T-helper 2 cell treated with Interferon-gamma antibody and Interleukin-4, amounts not matched to agents 100 ng/mL and 5 ng/mL, for 36 hours (primary cell): ENCODE measurements around the gene SUFU. TPM values are rescaled to one million over a fixed set of nuclear protein-coding genes. Genes with fewer than 3 reads are reported as not detected.

ENCODE experiments used
- intact Hi-C: fragments of 100-400 bp; cut with micrococcal nuclease; formaldehyde crosslinking; loops from one replicate; pipeline ENCODE4 v1.15.1; 2023
- total RNA-seq: library from RNA; stranded (reverse); gene quantifications from 2 replicates; pipeline ENCODE4 v1.2.3, GENCODE V29; 2022

SUFU gene
- total RNA-seq, 1 donor from 2014 or later, result 13.8 TPM

- intact Hi-C loops, result no loop called here
Observed at GRCh38 chr10:102631525-102632393, 128.0 kb downstream of the SUFU start.

GRCh38 chr10:102632394-102633111 lies 128.8 kb downstream of the SUFU start:
- intact Hi-C loops, result no loop called here

DNA sequence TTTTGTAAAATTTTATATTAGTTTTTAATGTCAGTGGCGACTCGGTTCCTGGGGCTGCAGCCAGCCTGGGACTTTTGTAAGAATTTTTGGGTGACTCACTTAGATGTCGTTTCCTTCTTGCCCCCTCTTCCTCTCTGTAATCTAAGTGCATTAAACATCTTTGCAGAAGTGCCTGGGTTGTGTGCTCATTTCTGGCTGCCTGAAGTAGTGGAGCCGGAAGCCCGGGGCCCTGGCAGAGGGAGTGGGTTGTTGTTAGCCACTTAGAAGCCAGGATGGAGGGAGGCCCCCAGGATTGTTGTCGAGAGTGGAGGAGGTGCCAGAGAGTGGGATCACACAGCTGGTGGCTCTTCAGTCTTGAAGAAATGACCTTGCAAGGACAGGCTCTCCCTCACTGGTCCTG lies 129.5 kb downstream of the SUFU start:
- intact Hi-C loops, result no loop called here

- intact Hi-C loops, result no loop called here
Observed at GRCh38 chr10:102633848-102634247, 130.1 kb downstream of the SUFU start.

DNA sequence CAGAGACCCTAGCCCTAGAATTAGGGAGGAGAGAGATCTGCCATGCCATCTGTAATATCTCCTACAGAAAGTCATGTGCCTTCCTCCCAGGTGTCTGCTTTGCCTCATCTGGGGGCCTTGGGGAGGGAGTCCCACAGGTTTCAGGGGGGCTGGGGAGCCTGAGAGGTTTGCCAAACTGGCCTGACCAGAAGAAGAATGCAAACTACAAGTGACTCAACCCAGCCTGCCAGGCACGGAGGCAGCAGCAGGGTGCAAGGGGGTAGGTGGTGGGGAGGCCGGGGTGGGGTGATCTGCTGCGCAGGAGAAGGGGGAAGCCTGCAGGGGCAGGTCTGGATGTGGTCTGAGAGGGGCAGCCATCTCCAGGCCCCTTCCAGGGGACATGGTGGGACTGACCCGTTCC lies 130.9 kb downstream of the SUFU start:
- intact Hi-C loops, result no loop called here

- intact Hi-C loops, result no loop called here
Observed at GRCh38 chr10:102635377-102635776, 131.6 kb downstream of the SUFU start.

DNA sequence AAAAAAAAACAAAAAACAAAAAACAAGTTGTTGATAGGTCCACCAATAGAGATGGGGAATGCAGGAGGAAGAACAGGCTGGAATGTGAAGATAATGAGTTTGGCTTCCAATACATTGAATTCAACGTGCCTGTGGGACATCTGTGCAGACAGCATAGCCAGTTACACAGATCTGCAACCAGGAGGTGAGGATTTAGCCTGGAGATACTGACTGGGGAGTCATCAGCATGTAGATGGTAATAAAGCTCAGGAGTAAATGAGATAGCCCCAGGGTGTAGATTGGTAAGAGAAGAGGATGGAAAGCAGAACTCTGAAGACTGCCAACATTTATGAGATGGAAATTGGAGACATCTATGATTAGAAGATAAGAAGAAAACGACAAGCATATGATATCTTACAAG lies 135.8 kb downstream of the SUFU start:
- intact Hi-C loops, result no loop called here

GRCh38 chr10:102641402-102641801 lies 137.6 kb downstream of the SUFU start:
- intact Hi-C loops, result loop anchor here (5.0 to 10.0 kb wide), 5 partner anchors 187 to 827 kb away; partner anchors contain the start of genes C10orf95, CNNM2, FBXL15 and NT5C2

GRCh38 chr10:102641880-102642735 lies 138.3 kb downstream of the SUFU start:
- intact Hi-C loops, result loop anchor here (1.0 to 10.0 kb wide), 9 partner anchors 72 to 827 kb away; partner anchors contain the start of genes ACTR1A, ARL3, C10orf95 and CNNM2

DNA sequence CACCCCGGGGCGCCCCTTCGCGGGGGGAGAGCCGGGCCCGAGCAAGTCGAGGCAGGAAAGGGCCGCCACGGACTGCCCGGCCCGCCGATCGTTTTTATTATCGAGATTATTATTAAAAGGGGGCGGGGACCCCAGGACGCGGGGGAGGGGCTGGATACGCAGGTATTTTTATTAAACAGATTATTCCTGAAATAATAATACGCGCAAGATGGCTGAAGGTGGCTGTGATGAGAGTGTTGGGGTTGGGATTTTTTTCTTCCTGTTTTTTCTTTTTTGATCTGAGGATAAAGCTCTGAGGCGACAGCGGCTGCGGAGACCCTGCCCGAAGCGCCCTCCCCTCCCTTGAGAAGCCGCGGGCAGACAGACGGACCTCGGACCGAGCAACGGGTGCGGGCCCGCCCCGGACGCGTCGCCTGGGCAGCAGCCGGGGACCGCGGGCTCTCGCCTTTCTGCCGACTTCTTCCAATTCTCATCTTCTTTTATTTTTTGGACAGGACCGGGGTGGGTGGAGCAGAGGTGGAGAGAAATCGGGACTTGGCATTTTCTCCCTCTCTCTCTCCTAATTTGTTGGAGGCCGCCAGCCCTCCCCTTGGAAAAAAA lies 139.1 kb downstream of the SUFU start:
- intact Hi-C loops, result loop anchor here (1.0 to 10.0 kb wide), 9 partner anchors 71 to 828 kb away; partner anchors contain the start of genes ACTR1A, ARL3, C10orf95 and CNNM2

DNA sequence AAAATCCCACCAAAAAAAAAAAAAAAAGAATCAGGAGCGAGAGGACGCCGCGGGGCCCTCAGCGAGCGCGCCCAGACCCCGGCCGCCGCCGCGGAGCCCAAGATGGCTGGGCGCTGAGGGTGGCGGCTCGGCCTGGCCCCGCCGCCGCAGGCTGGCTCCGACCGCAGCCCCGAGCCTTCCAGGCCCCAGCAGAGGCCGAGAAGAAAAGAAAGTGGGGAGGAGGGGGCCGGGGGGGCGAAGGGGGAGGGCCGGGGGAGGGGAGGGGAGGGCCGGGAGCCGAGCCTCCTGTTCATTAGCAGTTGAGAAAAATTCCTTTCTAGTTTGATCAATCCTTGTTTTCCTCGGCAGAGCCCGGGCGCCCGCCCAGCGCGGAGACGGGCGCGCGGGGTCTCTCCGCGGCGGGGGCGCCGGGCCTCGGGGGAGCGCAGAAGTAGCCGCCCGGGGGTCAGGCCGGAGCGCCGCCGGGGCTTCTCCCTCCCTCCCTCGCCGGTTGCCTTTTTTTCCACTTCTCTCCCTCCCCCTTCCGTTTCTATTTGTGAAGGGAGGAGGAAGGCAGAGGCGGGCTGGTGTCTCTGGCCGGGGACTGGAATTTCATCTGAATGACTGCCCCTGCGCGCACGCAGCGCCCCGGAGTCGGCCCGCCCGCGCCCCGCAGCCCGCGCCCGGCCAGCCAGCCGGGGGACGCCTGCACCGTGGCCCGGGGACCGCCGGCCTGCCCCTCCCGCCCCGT lies 139.7 kb downstream of the SUFU start:
- intact Hi-C loops, result loop anchor here (5.0 to 10.0 kb wide), 5 partner anchors 189 to 829 kb away; partner anchors contain the start of genes C10orf95, CNNM2, FBXL15 and NT5C2

- intact Hi-C loops, result loop anchor here (5.0 to 10.0 kb wide), 5 partner anchors 189 to 829 kb away; partner anchors contain the start of genes C10orf95, CNNM2, FBXL15 and NT5C2
Observed at GRCh38 chr10:102644066-102644645, 140.4 kb downstream of the SUFU start, which contains the start of gene TRIM8. TRIM8 (plus strand) TSS chr10:102644479; CDS start chr10:102644618, 139 bp downstream.

DNA sequence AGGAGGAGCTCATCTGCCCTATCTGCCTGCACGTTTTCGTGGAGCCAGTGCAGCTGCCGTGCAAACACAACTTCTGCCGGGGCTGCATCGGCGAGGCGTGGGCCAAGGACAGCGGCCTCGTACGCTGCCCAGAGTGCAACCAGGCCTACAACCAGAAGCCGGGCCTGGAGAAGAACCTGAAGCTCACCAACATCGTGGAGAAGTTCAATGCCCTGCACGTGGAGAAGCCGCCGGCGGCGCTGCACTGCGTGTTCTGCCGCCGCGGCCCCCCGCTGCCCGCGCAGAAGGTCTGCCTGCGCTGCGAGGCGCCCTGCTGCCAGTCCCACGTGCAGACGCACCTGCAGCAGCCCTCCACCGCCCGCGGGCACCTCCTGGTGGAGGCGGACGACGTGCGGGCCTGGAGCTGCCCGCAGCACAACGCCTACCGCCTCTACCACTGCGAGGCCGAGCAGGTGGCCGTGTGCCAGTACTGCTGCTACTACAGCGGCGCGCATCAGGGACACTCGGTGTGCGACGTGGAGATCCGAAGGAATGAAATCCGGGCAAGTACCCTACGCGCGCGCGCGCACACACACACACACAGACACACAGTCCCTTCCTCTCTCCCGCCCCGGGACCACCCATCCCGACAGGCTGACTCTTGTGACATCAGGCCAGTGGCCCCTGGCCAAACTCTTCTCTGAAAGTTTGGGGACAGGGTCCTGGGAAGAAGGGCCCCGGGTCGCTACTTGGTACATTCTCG lies 141.0 kb downstream of the SUFU start:
- intact Hi-C loops, result loop anchor here (5.0 to 10.0 kb wide), 7 partner anchors 190 to 1733 kb away; partner anchors contain the start of genes C10orf95, CNNM2, FBXL15 and GBF1

DNA sequence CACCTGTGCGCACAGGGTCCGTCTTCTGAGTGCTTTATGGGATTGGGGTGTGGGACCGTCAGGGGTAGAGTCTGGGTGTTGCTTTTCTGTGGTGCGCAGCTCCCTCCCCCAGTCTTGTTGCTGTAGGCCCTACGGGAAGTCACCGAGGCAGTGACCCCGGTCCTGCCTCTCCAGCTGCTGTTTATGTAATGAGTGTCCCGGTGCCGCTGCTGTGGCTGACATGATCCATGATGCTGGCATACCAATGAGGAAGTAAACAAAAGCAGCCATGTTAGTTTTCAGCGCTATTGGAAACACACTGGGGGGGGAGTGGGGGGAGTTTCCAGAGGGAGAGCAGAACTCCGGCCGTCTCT lies 141.6 kb downstream of the SUFU start:
- intact Hi-C loops, result loop anchor here (5.0 to 10.0 kb wide), 5 partner anchors 191 to 1733 kb away; partner anchors contain the start of genes C10orf95, GBF1, NT5C2 and OGA

- intact Hi-C loops, result loop anchor here (1.0 to 10.0 kb wide), 9 partner anchors 15 to 1734 kb away; partner anchors contain the start of genes ARL3, C10orf95, GBF1 and NFKB2
Observed at GRCh38 chr10:102645741-102646609, 142.2 kb downstream of the SUFU start.

GRCh38 chr10:102646610-102647442 lies 143.1 kb downstream of the SUFU start:
- intact Hi-C loops, result loop anchor here (1.0 to 10.0 kb wide), 9 partner anchors 14 to 1735 kb away; partner anchors contain the start of genes ARL3, C10orf95, GBF1 and NFKB2
